Uterus (tissue), 2 donors: ENCODE measurements around the gene TWSG1.

ENCODE experiments used
- POLR2A ChIP-seq, 2 donors: fragments of 450-650 bp; IDR thresholded peaks; one replicate each; pipeline ENCODE4 v1.6.1; 2016; ENCODE audit warnings: antibody characterized with exemption in 2 of 2, mild to moderate bottlenecking in 1 of 2, moderate library complexity in 1 of 2
- TF ChIP-seq, protein P1 (sequence below), 4 experiments: fragments of 200-600 bp in 2 of 4; fragments of 450-650 bp in 2 of 4; sonication (generic) in 2 of 4; IDR thresholded peaks; one replicate each; pipeline ENCODE4 v1.5.1; 2016 to 2019; ENCODE audit warnings: antibody characterized with exemption in 4 of 4, mild to moderate bottlenecking in 2 of 4, moderate library complexity in 1 of 4

GRCh38 chr18:9419956-9420631 is 85.5 kb downstream of the TWSG1 start:
- TF ChIP-seq, protein P1, sequence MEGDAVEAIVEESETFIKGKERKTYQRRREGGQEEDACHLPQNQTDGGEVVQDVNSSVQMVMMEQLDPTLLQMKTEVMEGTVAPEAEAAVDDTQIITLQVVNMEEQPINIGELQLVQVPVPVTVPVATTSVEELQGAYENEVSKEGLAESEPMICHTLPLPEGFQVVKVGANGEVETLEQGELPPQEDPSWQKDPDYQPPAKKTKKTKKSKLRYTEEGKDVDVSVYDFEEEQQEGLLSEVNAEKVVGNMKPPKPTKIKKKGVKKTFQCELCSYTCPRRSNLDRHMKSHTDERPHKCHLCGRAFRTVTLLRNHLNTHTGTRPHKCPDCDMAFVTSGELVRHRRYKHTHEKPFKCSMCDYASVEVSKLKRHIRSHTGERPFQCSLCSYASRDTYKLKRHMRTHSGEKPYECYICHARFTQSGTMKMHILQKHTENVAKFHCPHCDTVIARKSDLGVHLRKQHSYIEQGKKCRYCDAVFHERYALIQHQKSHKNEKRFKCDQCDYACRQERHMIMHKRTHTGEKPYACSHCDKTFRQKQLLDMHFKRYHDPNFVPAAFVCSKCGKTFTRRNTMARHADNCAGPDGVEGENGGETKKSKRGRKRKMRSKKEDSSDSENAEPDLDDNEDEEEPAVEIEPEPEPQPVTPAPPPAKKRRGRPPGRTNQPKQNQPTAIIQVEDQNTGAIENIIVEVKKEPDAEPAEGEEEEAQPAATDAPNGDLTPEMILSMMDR (IDR thresholded peaks at IDR 0.05) = no peak
- no peak for TF ChIP-seq POLR2A (IDR thresholded peaks at IDR 0.05)
